Measurements from ENCODE around the gene IFT74.

GRCh38 chr9:27110181-27110580 lies 154.0 kb downstream of the IFT74 start:
- no peak for TF ChIP-seq CTCF (IDR thresholded peaks at IDR 0.05)
- no peak for TF ChIP-seq POLR2A (IDR thresholded peaks at IDR 0.05)

All from adrenal gland (tissue), 5 donors.